Effector memory CD8-positive, alpha-beta T cell (primary cell): Measurements from ENCODE around the gene HOXB6.

Source experiments
- ATAC-seq: fragments of 150-1000 bp; cut with Tn5 transposase; replicated peaks from 2 replicates; pipeline ENCODE4 v1.10.0; 2021; ENCODE audit warnings: mild to moderate bottlenecking, moderate library complexity
- DNase-seq, 3 experiments: peaks; one replicate each; pipeline ENCODE4 v3.0.0; 2021
- H3K27ac Mint-ChIP-seq, 2 donors: one replicate each; pipeline ENCODE4 v1.8.0; 2022; ENCODE audit warnings: mild to moderate bottlenecking in 2 of 2, mixed read lengths in 2 of 2, moderate library complexity in 2 of 2
- H3K27me3 Mint-ChIP-seq, 2 donors: one replicate each; pipeline ENCODE4 v1.8.0; 2022; ENCODE audit warnings: mixed read lengths in 2 of 2
- H3K36me3 Mint-ChIP-seq: one replicate; pipeline ENCODE4 v1.8.0; 2022; ENCODE audit warnings: mild to moderate bottlenecking, moderate library complexity, mixed read lengths; ENCODE audit not compliant: insufficient read depth
- H3K4me1 Mint-ChIP-seq, 2 donors: one replicate each; pipeline ENCODE4 v1.8.0; 2022; ENCODE audit warnings: low read depth in 2 of 2, mixed read lengths in 2 of 2
- H3K4me3 Mint-ChIP-seq, 2 donors: one replicate each; pipeline ENCODE4 v1.8.0; 2022; ENCODE audit warnings: mild to moderate bottlenecking in 2 of 2, mixed read lengths in 2 of 2, moderate library complexity in 2 of 2
- H3K9me3 Mint-ChIP-seq, 2 donors: one replicate each; pipeline ENCODE4 v1.8.0; 2022; ENCODE audit warnings: mixed read lengths in 2 of 2

HOXB6 gene

GRCh38 chr17:48567209-48567608, 37.6 kb downstream of the HOXB6 start:
- no peak for ATAC-seq
- Mint-ChIP-seq H3K9me3 (no peaks in the 10 kb centered on the region), H3K27me3 (no peaks in the 10 kb centered on the region), H3K4me3 (no peak overlapping the region), H3K27ac (no peak overlapping the region), H3K4me1 (peaks cover 0 to 5% of the 10 kb centered on the region in 2 donors), H3K36me3 (no peaks in the 10 kb centered on the region)
- no peak for DNase-seq

- no peak overlapping the region for H3K4me3 Mint-ChIP-seq
- no peak for ATAC-seq
- H3K27ac Mint-ChIP-seq: no peak overlapping the region
- peaks cover 2 to 7% of the 10 kb centered on the region in 2 donors for H3K4me1 Mint-ChIP-seq
- H3K27me3 Mint-ChIP-seq: no peaks in the 10 kb centered on the region
- H3K9me3 Mint-ChIP-seq: no peaks in the 10 kb centered on the region
- no peak for DNase-seq
- H3K36me3 Mint-ChIP-seq: no peaks in the 10 kb centered on the region
These were observed 38.1 kb downstream of the HOXB6 start for GRCh38 chr17:48566717-48567116.

- DNase-seq: no peak
- Mint-ChIP-seq H3K4me1 (peaks cover 4 to 12% of the 10 kb centered on the region in 2 donors), H3K27me3 (no peaks in the 10 kb centered on the region), H3K36me3 (no peaks in the 10 kb centered on the region), H3K4me3 (no peak overlapping the region), H3K27ac (no peak overlapping the region), H3K9me3 (no peaks in the 10 kb centered on the region)
- no peak for ATAC-seq
These were observed 38.7 kb downstream of the HOXB6 start for GRCh38 chr17:48565925-48566710.

GRCh38 chr17:48565022-48565554, 39.7 kb downstream of the HOXB6 start:
- no peak for ATAC-seq
- peaks cover 4 to 12% of the 10 kb centered on the region in 2 donors for H3K4me1 Mint-ChIP-seq
- H3K4me3 Mint-ChIP-seq: no peak overlapping the region
- H3K36me3 Mint-ChIP-seq: no peaks in the 10 kb centered on the region
- no peak overlapping the region for H3K27ac Mint-ChIP-seq
- DNase-seq: no peak
- no peaks in the 10 kb centered on the region for H3K27me3 Mint-ChIP-seq
- no peaks in the 10 kb centered on the region for H3K9me3 Mint-ChIP-seq

- H3K4me3 Mint-ChIP-seq: no peak overlapping the region
These were observed 40.4 kb downstream of the HOXB6 start for GRCh38 chr17:48564188-48565021.

GRCh38 chr17:48563867-48564187, 41.0 kb downstream of the HOXB6 start:
- Mint-ChIP-seq H3K4me1 (peaks cover 4 to 12% of the 10 kb centered on the region in 2 donors), H3K27ac (no peak overlapping the region), H3K4me3 (no peak overlapping the region), H3K36me3 (no peaks in the 10 kb centered on the region), H3K9me3 (no peaks in the 10 kb centered on the region), H3K27me3 (no peaks in the 10 kb centered on the region)
- DNase-seq: no peak
- no peak for ATAC-seq

More at GRCh38 chr17:48564188-48565021, 40.4 kb downstream of the HOXB6 start:
- DNase-seq (no peak), ATAC-seq (no peak)
- Mint-ChIP-seq H3K27ac (no peak overlapping the region), H3K36me3 (no peaks in the 10 kb centered on the region), H3K4me1 (peaks cover 4 to 12% of the 10 kb centered on the region in 2 donors), H3K9me3 (no peaks in the 10 kb centered on the region), H3K27me3 (no peaks in the 10 kb centered on the region)

- Mint-ChIP-seq H3K4me1 (peaks cover 4 to 11% of the 10 kb centered on the region in 2 donors), H3K27me3 (no peaks in the 10 kb centered on the region), H3K9me3 (no peaks in the 10 kb centered on the region), H3K27ac (no peak overlapping the region), H3K36me3 (no peaks in the 10 kb centered on the region), H3K4me3 (no peak overlapping the region)
- ATAC-seq (no peak), DNase-seq (no peak)
These were observed 41.4 kb downstream of the HOXB6 start for GRCh38 chr17:48563385-48563838.

- ATAC-seq: no peak
- no peaks in the 10 kb centered on the region for H3K9me3 Mint-ChIP-seq
- H3K27me3 Mint-ChIP-seq: no peaks in the 10 kb centered on the region
- H3K36me3 Mint-ChIP-seq: no peaks in the 10 kb centered on the region
- H3K4me1 Mint-ChIP-seq: peaks cover 4 to 9% of the 10 kb centered on the region in 2 donors
- no peak for DNase-seq
- H3K27ac Mint-ChIP-seq: no peak overlapping the region
- H3K4me3 Mint-ChIP-seq: no peak overlapping the region
These were observed 41.9 kb downstream of the HOXB6 start for GRCh38 chr17:48562934-48563333.

- H3K27ac Mint-ChIP-seq: no peak overlapping the region
- H3K36me3 Mint-ChIP-seq: no peaks in the 10 kb centered on the region
- ATAC-seq (peak; percentile 76), DNase-seq (no peak)
- H3K9me3 Mint-ChIP-seq: no peaks in the 10 kb centered on the region
- H3K27me3 Mint-ChIP-seq: no peaks in the 10 kb centered on the region
- no peak overlapping the region for H3K4me3 Mint-ChIP-seq
- peaks cover 4 to 9% of the 10 kb centered on the region in 2 donors for H3K4me1 Mint-ChIP-seq
These were observed 42.6 kb downstream of the HOXB6 start for GRCh38 chr17:48561884-48562810.

GRCh38 chr17:48559840-48560817, 44.7 kb downstream of the HOXB6 start:
- no peak for ATAC-seq
- no peak overlapping the region for H3K4me3 Mint-ChIP-seq
- no peaks in the 10 kb centered on the region for H3K9me3 Mint-ChIP-seq
- H3K36me3 Mint-ChIP-seq: no peaks in the 10 kb centered on the region
- H3K4me1 Mint-ChIP-seq: peaks cover 4 to 9% of the 10 kb centered on the region in 2 donors
- no peaks in the 10 kb centered on the region for H3K27me3 Mint-ChIP-seq
- H3K27ac Mint-ChIP-seq: no peak overlapping the region
- DNase-seq: no peak

GRCh38 chr17:48559122-48559839, 45.5 kb downstream of the HOXB6 start:
- ATAC-seq: no peak
- no peak for DNase-seq
- Mint-ChIP-seq H3K27me3 (no peaks in the 10 kb centered on the region), H3K27ac (no peak overlapping the region), H3K9me3 (no peaks in the 10 kb centered on the region), H3K4me3 (no peak overlapping the region), H3K36me3 (peaks cover under 1% of the 10 kb centered on the region), H3K4me1 (peaks cover 4 to 9% of the 10 kb centered on the region in 2 donors)

GRCh38 chr17:48558831-48559121, 46.0 kb downstream of the HOXB6 start:
- no peak for DNase-seq
- Mint-ChIP-seq H3K27me3 (no peaks in the 10 kb centered on the region), H3K4me3 (no peak overlapping the region), H3K9me3 (no peaks in the 10 kb centered on the region), H3K27ac (no peak overlapping the region), H3K4me1 (peaks cover 4 to 9% of the 10 kb centered on the region in 2 donors), H3K36me3 (peaks cover 3% of the 10 kb centered on the region)
- no peak for ATAC-seq
